ENCODE results near the gene LYRM7. TPM values are rescaled to one million over a fixed set of nuclear protein-coding genes. Genes with fewer than 3 reads are reported as not detected.
"Not testable (repeated sequence)": the region's sequence is repeated elsewhere in the genome, so short reads cannot be mapped to it uniquely, and the experiment has no call there.

Gene LYRM7
- total RNA-seq, 1 donor from 2014 or later, result 6.1 TPM

GRCh38 chr5:131246504-131246903, 75.8 kb downstream of the LYRM7 start:
- no peaks in the 10 kb centered on the region for H3K27me3 Mint-ChIP-seq
- H3K4me3 Mint-ChIP-seq (ENCODE audit: low read depth), result no peak overlapping the region
- DNase-seq (ENCODE audit: low spot score, unreplicated experiment), result no peak
- TF ChIP-seq, protein P1, sequence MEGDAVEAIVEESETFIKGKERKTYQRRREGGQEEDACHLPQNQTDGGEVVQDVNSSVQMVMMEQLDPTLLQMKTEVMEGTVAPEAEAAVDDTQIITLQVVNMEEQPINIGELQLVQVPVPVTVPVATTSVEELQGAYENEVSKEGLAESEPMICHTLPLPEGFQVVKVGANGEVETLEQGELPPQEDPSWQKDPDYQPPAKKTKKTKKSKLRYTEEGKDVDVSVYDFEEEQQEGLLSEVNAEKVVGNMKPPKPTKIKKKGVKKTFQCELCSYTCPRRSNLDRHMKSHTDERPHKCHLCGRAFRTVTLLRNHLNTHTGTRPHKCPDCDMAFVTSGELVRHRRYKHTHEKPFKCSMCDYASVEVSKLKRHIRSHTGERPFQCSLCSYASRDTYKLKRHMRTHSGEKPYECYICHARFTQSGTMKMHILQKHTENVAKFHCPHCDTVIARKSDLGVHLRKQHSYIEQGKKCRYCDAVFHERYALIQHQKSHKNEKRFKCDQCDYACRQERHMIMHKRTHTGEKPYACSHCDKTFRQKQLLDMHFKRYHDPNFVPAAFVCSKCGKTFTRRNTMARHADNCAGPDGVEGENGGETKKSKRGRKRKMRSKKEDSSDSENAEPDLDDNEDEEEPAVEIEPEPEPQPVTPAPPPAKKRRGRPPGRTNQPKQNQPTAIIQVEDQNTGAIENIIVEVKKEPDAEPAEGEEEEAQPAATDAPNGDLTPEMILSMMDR (IDR thresholded peaks at IDR 0.05; ENCODE audit: unreplicated experiment), result no peak
- H3K27ac Mint-ChIP-seq, result no peak overlapping the region
- no peaks in the 10 kb centered on the region for H3K36me3 Mint-ChIP-seq (ENCODE audit: insufficient read depth)
- no peaks in the 10 kb centered on the region for H3K4me1 Mint-ChIP-seq (ENCODE audit: low read depth)
- no peaks in the 10 kb centered on the region for H3K9me3 Mint-ChIP-seq (ENCODE audit: low read depth)

- Mint-ChIP-seq H3K4me1 (ENCODE audit: low read depth) (no peaks in the 10 kb centered on the region), H3K36me3 (ENCODE audit: insufficient read depth) (no peaks in the 10 kb centered on the region), H3K4me3 (ENCODE audit: low read depth) (no peak overlapping the region), H3K9me3 (ENCODE audit: low read depth) (no peaks in the 10 kb centered on the region), H3K27ac (no peak overlapping the region), H3K27me3 (no peaks in the 10 kb centered on the region)
- TF ChIP-seq, protein P1 (IDR thresholded peaks at IDR 0.05; ENCODE audit: unreplicated experiment), result no peak
- DNase-seq (ENCODE audit: low spot score, unreplicated experiment), result no peak
Observed at GRCh38 chr5:131250751-131251475, 80.2 kb downstream of the LYRM7 start.

- Mint-ChIP-seq H3K27ac (no peak overlapping the region), H3K4me3 (ENCODE audit: low read depth) (no peak overlapping the region), H3K36me3 (ENCODE audit: insufficient read depth) (no peaks in the 10 kb centered on the region), H3K27me3 (no peaks in the 10 kb centered on the region), H3K9me3 (ENCODE audit: low read depth) (no peaks in the 10 kb centered on the region), H3K4me1 (ENCODE audit: low read depth) (no peaks in the 10 kb centered on the region)
- no peak for DNase-seq (ENCODE audit: low spot score, unreplicated experiment)
- TF ChIP-seq, protein P1 (IDR thresholded peaks at IDR 0.05; ENCODE audit: unreplicated experiment), result no peak
Observed at GRCh38 chr5:131252824-131253171, 82.1 kb downstream of the LYRM7 start.

DNA sequence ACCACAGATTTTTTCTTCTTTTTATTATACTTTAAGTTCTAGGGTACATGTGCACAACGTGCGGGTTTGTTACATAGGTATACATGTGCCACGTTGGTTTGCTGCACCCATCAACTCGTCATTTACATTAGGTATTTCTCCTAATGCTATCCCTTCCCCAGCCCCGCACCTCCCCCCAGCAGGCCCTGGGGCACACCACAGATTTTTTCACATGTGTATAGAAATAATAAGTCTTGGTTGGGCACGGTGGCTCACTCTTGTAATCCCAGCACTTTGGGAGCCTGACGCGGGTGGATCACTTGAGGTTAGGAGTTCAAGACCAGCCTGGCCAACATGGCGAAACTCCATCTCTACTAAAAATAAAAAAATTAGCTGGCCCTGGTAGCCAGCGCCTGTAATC, 83.3 kb downstream of the LYRM7 start:
- H3K4me1 Mint-ChIP-seq (ENCODE audit: low read depth); H3K27me3 Mint-ChIP-seq; H3K4me3 Mint-ChIP-seq (ENCODE audit: low read depth); H3K9me3 Mint-ChIP-seq (ENCODE audit: low read depth); H3K27ac Mint-ChIP-seq; H3K36me3 Mint-ChIP-seq (ENCODE audit: insufficient read depth); DNase-seq (ENCODE audit: low spot score, unreplicated experiment): not testable (repeated sequence)

DNA sequence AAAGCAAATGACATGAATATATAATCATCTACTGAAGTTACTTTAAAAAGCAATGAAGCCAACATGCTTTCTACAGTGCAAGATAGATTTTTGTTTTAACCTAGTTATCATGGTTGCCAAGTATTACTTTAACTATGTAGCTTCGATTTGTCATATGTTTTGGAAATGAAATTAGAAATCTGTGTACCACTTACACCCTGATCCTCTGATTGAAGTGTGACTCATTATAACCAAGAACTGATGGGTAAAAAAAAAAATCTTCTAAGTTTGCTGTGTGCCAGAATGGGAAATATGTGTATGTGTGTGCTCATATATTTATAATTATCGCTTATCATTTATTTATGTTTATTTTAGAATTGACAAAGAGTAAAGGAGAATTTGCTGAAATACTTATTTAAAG, 84.0 kb downstream of the LYRM7 start:
- H3K27ac Mint-ChIP-seq, result no peak overlapping the region
- no peaks in the 10 kb centered on the region for H3K36me3 Mint-ChIP-seq (ENCODE audit: insufficient read depth)
- H3K9me3 Mint-ChIP-seq (ENCODE audit: low read depth), result no peaks in the 10 kb centered on the region
- H3K4me1 Mint-ChIP-seq (ENCODE audit: low read depth), result no peaks in the 10 kb centered on the region
- no peaks in the 10 kb centered on the region for H3K27me3 Mint-ChIP-seq
- DNase-seq (ENCODE audit: low spot score, unreplicated experiment), result no peak
- TF ChIP-seq, protein P1 (IDR thresholded peaks at IDR 0.05; ENCODE audit: unreplicated experiment), result no peak
- H3K4me3 Mint-ChIP-seq (ENCODE audit: low read depth), result no peak overlapping the region

Other genes with a start within 250 kb of the LYRM7 start
- 189 and 210 TPM in 2 replicates for gene HINT1, start 5.7 kb upstream of the LYRM7 start, total RNA-seq
- gene CDC42SE2, start 93.1 kb downstream of the LYRM7 start, total RNA-seq, result 29.3 and 32.0 TPM in 2 replicates

Data from progenitor cell of endocrine pancreas (in vitro differentiated cells).